Measurements from ENCODE around the gene COX4I1. TPM values are rescaled to one million over a fixed set of nuclear protein-coding genes. Genes with fewer than 3 reads are reported as not detected.

The COX4I1 gene
- total RNA-seq, 1 experiment from 2014 or later: 429 TPM

- intact Hi-C loops (cut with micrococcal nuclease; ENCODE audit: unreplicated experiment): loop anchor here (10.0 kb wide), 1 partner anchor 70 kb away; the partner anchor contains the start of gene IRF8
- no peak for ATAC-seq
- H3K27ac ChIP-seq (ENCODE audit: low read length): no peak overlapping the region
- H3K9me3 ChIP-seq (ENCODE audit: control insufficient read depth, insufficient read depth, low read depth, low read length): no peaks in the 10 kb centered on the region
- in situ Hi-C loops (cut with HindIII; ENCODE audit: low pct_unique_long_range_greater_than_20kb, low sequenced_read_pairs): no loop called here
- no peak overlapping the region for H3K4me3 ChIP-seq (ENCODE audit: low read depth in 2 of 2, low read length in 2 of 2)
- no TSS peak for BruUV-seq (replicated peaks)
- POLR2A ChIA-PET: no interaction called here
- no peaks in the 10 kb centered on the region for H3K27me3 ChIP-seq (ENCODE audit: control insufficient read depth, insufficient read depth, low read length)
- TF ChIP-seq CTCF (IDR thresholded peaks at IDR 0.05) (no peak), POLR2AphosphoS5 (IDR thresholded peaks at IDR 0.05; ENCODE audit: low read depth, low read length) (no peak), REST (IDR thresholded peaks at IDR 0.05; ENCODE audit: insufficient read depth in 1 of 2, low read depth in 2 of 2, low read length in 1 of 2) (no peak), SIN3A (IDR thresholded peaks at IDR 0.05; ENCODE audit: borderline replicate concordance, insufficient read depth, low read depth, low read length) (no peak), TCF7L2 (IDR thresholded peaks at IDR 0.05; ENCODE audit: low read depth, low read length) (no peak)
- H3K4me1 ChIP-seq (ENCODE audit: control insufficient read depth, insufficient read depth, low read length): no peaks in the 10 kb centered on the region
- CTCF ChIA-PET: no interaction called here
- no peak for DNase-seq (ENCODE audit: low read depth, low spot score)
- H3K36me3 ChIP-seq (ENCODE audit: control insufficient read depth, insufficient read depth, low read length): no peaks in the 10 kb centered on the region
These were observed 25.0 kb downstream of the COX4I1 start for GRCh38 chr16:85824161-85825135.

- ChIA-PET CTCF (no interaction called here), POLR2A (no interaction called here)
- H3K27me3 ChIP-seq (ENCODE audit: control insufficient read depth, insufficient read depth, low read length): no peaks in the 10 kb centered on the region
- no peak overlapping the region for H3K4me3 ChIP-seq (ENCODE audit: low read depth in 2 of 2, low read length in 2 of 2)
- no peak for DNase-seq (ENCODE audit: low read depth, low spot score)
- H3K9me3 ChIP-seq (ENCODE audit: control insufficient read depth, insufficient read depth, low read depth, low read length): no peaks in the 10 kb centered on the region
- H3K4me1 ChIP-seq (ENCODE audit: control insufficient read depth, insufficient read depth, low read length): no peaks in the 10 kb centered on the region
- ATAC-seq: peak; percentile 44; the same call in 1 of the 2 replicates
- intact Hi-C loops (cut with micrococcal nuclease; ENCODE audit: unreplicated experiment) (loop anchor here (10.0 kb wide), 1 partner anchor 69 kb away; the partner anchor contains the start of gene IRF8), in situ Hi-C loops (cut with HindIII; ENCODE audit: low pct_unique_long_range_greater_than_20kb, low sequenced_read_pairs) (no loop called here)
- TF ChIP-seq TCF7L2 (IDR thresholded peaks at IDR 0.05; ENCODE audit: low read depth, low read length) (no peak), REST (IDR thresholded peaks at IDR 0.05; ENCODE audit: insufficient read depth in 1 of 2, low read depth in 2 of 2, low read length in 1 of 2) (no peak), CTCF (IDR thresholded peaks at IDR 0.05) (no peak; the same call in 1 of the 2 replicates), POLR2AphosphoS5 (IDR thresholded peaks at IDR 0.05; ENCODE audit: low read depth, low read length) (no peak), SIN3A (IDR thresholded peaks at IDR 0.05; ENCODE audit: borderline replicate concordance, insufficient read depth, low read depth, low read length) (no peak)
- no peak overlapping the region for H3K27ac ChIP-seq (ENCODE audit: low read length)
- no peaks in the 10 kb centered on the region for H3K36me3 ChIP-seq (ENCODE audit: control insufficient read depth, insufficient read depth, low read length)
- no TSS peak for BruUV-seq (replicated peaks)
These were observed 25.8 kb downstream of the COX4I1 start for GRCh38 chr16:85825326-85825725.
